ENCODE measurements around the gene FCHSD2.

DNA sequence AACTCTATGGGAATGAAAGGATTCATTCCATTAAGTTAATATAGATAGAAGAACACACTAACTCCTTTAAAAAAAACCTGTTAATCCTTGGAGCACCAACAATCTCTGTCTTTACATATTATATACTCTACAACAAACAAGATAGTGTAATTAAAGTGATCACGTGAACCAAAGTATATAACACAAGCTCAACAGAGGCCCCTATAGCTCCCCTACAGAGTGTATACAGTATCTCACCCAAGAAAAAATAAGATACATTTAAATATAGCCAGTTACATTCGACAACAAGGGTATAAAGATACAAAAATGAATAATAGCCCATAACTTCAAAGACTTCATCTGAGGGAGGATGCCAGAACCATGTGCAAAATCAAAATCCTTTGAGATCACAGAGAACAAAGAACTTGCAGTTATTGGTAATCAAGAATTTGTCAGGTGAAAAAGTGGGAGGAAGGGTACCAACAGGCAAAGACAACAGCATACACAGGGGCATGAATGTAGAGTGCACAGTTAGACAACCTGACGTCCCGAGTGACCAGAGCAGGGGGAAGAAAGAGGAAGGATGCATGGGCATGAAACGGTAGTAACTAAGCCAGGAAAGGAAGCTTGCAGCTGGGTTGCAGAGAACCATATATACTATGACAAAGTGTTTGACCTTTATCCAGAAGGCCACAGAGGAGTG is 4.7 kb downstream of the FCHSD2 start:
- TF ChIP-seq, protein P1, sequence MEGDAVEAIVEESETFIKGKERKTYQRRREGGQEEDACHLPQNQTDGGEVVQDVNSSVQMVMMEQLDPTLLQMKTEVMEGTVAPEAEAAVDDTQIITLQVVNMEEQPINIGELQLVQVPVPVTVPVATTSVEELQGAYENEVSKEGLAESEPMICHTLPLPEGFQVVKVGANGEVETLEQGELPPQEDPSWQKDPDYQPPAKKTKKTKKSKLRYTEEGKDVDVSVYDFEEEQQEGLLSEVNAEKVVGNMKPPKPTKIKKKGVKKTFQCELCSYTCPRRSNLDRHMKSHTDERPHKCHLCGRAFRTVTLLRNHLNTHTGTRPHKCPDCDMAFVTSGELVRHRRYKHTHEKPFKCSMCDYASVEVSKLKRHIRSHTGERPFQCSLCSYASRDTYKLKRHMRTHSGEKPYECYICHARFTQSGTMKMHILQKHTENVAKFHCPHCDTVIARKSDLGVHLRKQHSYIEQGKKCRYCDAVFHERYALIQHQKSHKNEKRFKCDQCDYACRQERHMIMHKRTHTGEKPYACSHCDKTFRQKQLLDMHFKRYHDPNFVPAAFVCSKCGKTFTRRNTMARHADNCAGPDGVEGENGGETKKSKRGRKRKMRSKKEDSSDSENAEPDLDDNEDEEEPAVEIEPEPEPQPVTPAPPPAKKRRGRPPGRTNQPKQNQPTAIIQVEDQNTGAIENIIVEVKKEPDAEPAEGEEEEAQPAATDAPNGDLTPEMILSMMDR (conservative IDR thresholded peaks at IDR 0.05 in 1 of 2, IDR thresholded peaks at IDR 0.05 in 1 of 2; ENCODE audit: low read depth in 1 of 2, low read length in 2 of 2), result no peak
- no peak for TF ChIP-seq EZH2 (IDR thresholded peaks at IDR 0.05; ENCODE audit: low read length, missing control alignments)
